SK-N-SH (cell line): ENCODE measurements around the gene APOL4. TPM values are rescaled to one million over a fixed set of nuclear protein-coding genes. Genes with fewer than 3 reads are reported as not detected.

ENCODE experiments used
- CTCF ChIA-PET: fragments of 300-600, 350-600 bp; formaldehyde crosslinking; extraction: SDS; loops from one replicate; lab custom pipeline; 2021; lab: Yijun Ruan, JAX
- POLR2A ChIA-PET: fragments of 350-600 bp; sonication (Branson Sonifier 250); formaldehyde crosslinking; extraction: SDS; loops from one replicate; lab custom pipeline; 2020; ENCODE audit warnings: antibody characterized with exemption, inconsistent platforms; lab: Yijun Ruan, JAX
- DNase-seq: peaks from one replicate; pipeline ENCODE4 v3.0.0; 2012
- H2AFZ ChIP-seq: fragments of 200-600 bp; sonication (generic); 2 replicates; pipeline ENCODE4 v1.8.1; 2016; ENCODE audit warnings: antibody characterized with exemption, mild to moderate bottlenecking, low read depth
- H3F3A ChIP-seq: fragments of 200-600 bp; sonication (generic); replicated peaks from 2 replicates; pipeline ENCODE3; 2016; ENCODE audit warnings: antibody characterized with exemption, mild to moderate bottlenecking; ENCODE audit not compliant: insufficient read depth
- H3K27ac ChIP-seq, 2 experiments: fragments of 200-500 bp in 1 of 2; fragments of 200-600 bp in 1 of 2; sonication (Bioruptor generic) in 1 of 2; sonication (generic), shearing (Covaris generic) in 1 of 2; 2 replicates each; pipeline versions ENCODE4 v1.5.1 to v1.6.1; 2014 to 2016; ENCODE audit warnings: low read depth in 2 of 2, inconsistent platforms in 1 of 2, low read length in 1 of 2, mild to moderate bottlenecking in 1 of 2, mixed read lengths in 1 of 2
- H3K27me3 ChIP-seq: fragments of 200-600 bp; sonication (generic), shearing (Covaris generic); 2 replicates; pipeline ENCODE4 v1.6.1; 2016; ENCODE audit warnings: mixed run types; ENCODE audit not compliant: insufficient read depth
- H3K36me3 ChIP-seq, 2 experiments: fragments of 200-500 bp in 1 of 2; fragments of 200-600 bp in 1 of 2; sonication (Bioruptor generic) in 1 of 2; sonication (generic) in 1 of 2; replicated peaks in 1 of 2; 2 replicates each; pipeline versions ENCODE3 to v1.5.1; 2014 to 2016; ENCODE audit warnings: low read length in 1 of 2, mild to moderate bottlenecking in 1 of 2; ENCODE audit not compliant: insufficient read depth in 2 of 2, control insufficient read depth in 1 of 2
- H3K4me1 ChIP-seq, 2 experiments: fragments of 200-500 bp in 1 of 2; fragments of 200-600 bp in 1 of 2; sonication (Bioruptor generic) in 1 of 2; sonication (generic), shearing (Covaris generic) in 1 of 2; 2 replicates each; pipeline versions ENCODE4 v1.5.1 to v1.6.1; 2014 to 2016; ENCODE audit warnings: low read depth in 1 of 2, low read length in 1 of 2, mixed run types in 1 of 2; ENCODE audit not compliant: insufficient read depth in 2 of 2, control insufficient read depth in 1 of 2
- H3K4me2 ChIP-seq: fragments of 200-600 bp; sonication (generic), shearing (Covaris generic); 2 replicates; pipeline ENCODE4 v1.6.1; 2017; ENCODE audit warnings: mixed run types
- H3K4me3 ChIP-seq, 2 experiments: fragments of 200-500 bp in 1 of 2; fragments of 200-600 bp in 1 of 2; sonication (Bioruptor generic) in 1 of 2; sonication (generic), shearing (Covaris generic) in 1 of 2; 2 replicates each; pipeline versions ENCODE4 v1.5.1 to v1.8.1; 2014 to 2016; ENCODE audit warnings: low read depth in 2 of 2, inconsistent platforms in 1 of 2, low read length in 1 of 2, mild to moderate bottlenecking in 1 of 2, mixed read lengths in 1 of 2, moderate library complexity in 1 of 2
- H3K79me2 ChIP-seq: fragments of 200-600 bp; sonication (generic); 2 replicates; pipeline ENCODE4 v1.8.1; 2017; ENCODE audit warnings: mild to moderate bottlenecking; ENCODE audit not compliant: insufficient read depth
- H3K9ac ChIP-seq: fragments of 200-600 bp; sonication (generic); 2 replicates; pipeline ENCODE4 v1.6.1; 2017; ENCODE audit warnings: mixed run types
- H3K9me2 ChIP-seq: fragments of 200-600 bp; sonication (generic); 2 replicates; pipeline ENCODE4 v1.6.1; 2017; ENCODE audit warnings: mixed run types
- H3K9me3 ChIP-seq: fragments of 200-600 bp; sonication (generic); 2 replicates; pipeline ENCODE4 v1.6.1; 2017; ENCODE audit warnings: mixed run types, mild to moderate bottlenecking, moderate library complexity
- H4K20me1 ChIP-seq: fragments of 200-600 bp; sonication (generic); 2 replicates; pipeline ENCODE4 v1.6.1; 2017; ENCODE audit warnings: mild to moderate bottlenecking, mixed run types; ENCODE audit not compliant: insufficient read depth
- CHD2 ChIP-seq: fragments of 150-350 bp; IDR thresholded peaks from 2 replicates; pipeline ENCODE4 v1.6.1; 2018; ENCODE audit warnings: low read length; ENCODE audit not compliant: partially characterized antibody
- ELF1 ChIP-seq: IDR thresholded peaks from 2 replicates; pipeline ENCODE4 v1.4.0; 2012
- FOXM1 ChIP-seq: IDR thresholded peaks from 2 replicates; pipeline ENCODE4 v1.4.0; 2012; ENCODE audit warnings: low read depth, mild to moderate bottlenecking
- GABPA ChIP-seq: IDR thresholded peaks from 2 replicates; pipeline ENCODE4 v1.4.0; 2012; ENCODE audit warnings: low read depth, mild to moderate bottlenecking
- GATA2 ChIP-seq: sonication (generic); formaldehyde crosslinking; IDR thresholded peaks from 2 replicates; pipeline ENCODE4 v1.5.0; 2020; ENCODE audit warnings: mild to moderate bottlenecking, missing genetic modification reagents
- MAX ChIP-seq: IDR thresholded peaks from 2 replicates; pipeline ENCODE4 v1.4.0; 2012; ENCODE audit warnings: low read depth
- MEF2A ChIP-seq: IDR thresholded peaks from 2 replicates; pipeline ENCODE4 v1.4.0; 2012; ENCODE audit warnings: low read depth, borderline replicate concordance
- NFIC ChIP-seq: IDR thresholded peaks from 2 replicates; pipeline ENCODE4 v1.4.0; 2012; ENCODE audit warnings: borderline replicate concordance
- NRF1 ChIP-seq: IDR thresholded peaks from 2 replicates; pipeline ENCODE4 v1.6.1; 2012; ENCODE audit warnings: low read depth, mild to moderate bottlenecking, low read length
- PBX3 ChIP-seq: IDR thresholded peaks from 2 replicates; pipeline ENCODE4; 2012
- POLR2AphosphoS5 ChIP-seq: IDR thresholded peaks from 2 replicates; pipeline ENCODE4 v1.6.1; 2012; ENCODE audit warnings: low read depth, low read length
- RAD21 ChIP-seq: IDR thresholded peaks from 2 replicates; pipeline ENCODE4 v1.6.1; 2012; ENCODE audit warnings: mild to moderate bottlenecking, low read length
- RCOR1 ChIP-seq: fragments of 150-350 bp; IDR thresholded peaks from 2 replicates; pipeline ENCODE4 v1.6.1; 2017; ENCODE audit warnings: antibody characterized with exemption, low read length
- RXRA ChIP-seq: IDR thresholded peaks from 2 replicates; pipeline ENCODE4 v1.4.0; 2012; ENCODE audit warnings: low read depth, mild to moderate bottlenecking, borderline replicate concordance
- SIN3A ChIP-seq: IDR thresholded peaks from 2 replicates; pipeline ENCODE4 v1.6.1; 2012; ENCODE audit warnings: low read depth, mild to moderate bottlenecking, low read length, moderate library complexity, borderline replicate concordance
- TAF1 ChIP-seq: IDR thresholded peaks from 2 replicates; pipeline ENCODE4 v1.6.1; 2012; ENCODE audit warnings: low read depth, mild to moderate bottlenecking, low read length, moderate library complexity, borderline replicate concordance
- ZBTB33 ChIP-seq: IDR thresholded peaks from 2 replicates; pipeline ENCODE4 v1.4.0; 2012; ENCODE audit warnings: low read depth, borderline replicate concordance
- WGBS: methylation state at CpG from one replicate; pipeline ENCODE4 v1.1.6; 2017; ENCODE audit warnings: low lambda C conversion rate; 5-methylcytosine and 5-hydroxymethylcytosine counted together
- polyA plus RNA-seq, 3 experiments: library from polyadenylated mRNA; depleted of rRNA; stranded (reverse); fragments of >200 nt; gene quantifications; 2 replicates each; pipeline ENCODE4 v1.2.3, GENCODE V29; 2012

Gene APOL4
- polyA plus RNA-seq, 1 of the 3 experiments (the other 2 are of a cell fraction): 0.08 TPM

- peaks cover 19% of the 10 kb centered on the region for H3K79me2 ChIP-seq
- no peaks in the 10 kb centered on the region for H3K9me3 ChIP-seq
- H3F3A ChIP-seq: peaks cover 7% of the 10 kb centered on the region
- H3K4me3 ChIP-seq: peak overlapping the region; percentile 61 to 79
- peak overlapping the region; percentile 67 for H3K9ac ChIP-seq
- peak overlapping the region; percentile 82 for H2AFZ ChIP-seq
- peak overlapping the region; percentile 94 for H3K4me2 ChIP-seq
- H3K27ac ChIP-seq: peak overlapping the region; percentile 79 to 91
- WGBS: 10% methylated on average over 4 of the region's 4 CpGs
- peaks cover 0 to 5% of the 10 kb centered on the region in 2 experiments for H3K36me3 ChIP-seq
- no peaks in the 10 kb centered on the region for H3K9me2 ChIP-seq
- peaks cover 10 to 25% of the 10 kb centered on the region in 2 experiments; a peak in 1 of 4 replicates for H3K4me1 ChIP-seq
- H4K20me1 ChIP-seq: no peaks in the 10 kb centered on the region
- ChIA-PET CTCF (interaction anchor here (0.6 to 5.0 kb wide), 20 partner anchors 13 to 234 kb away, joined by 3 to 30 read pairs (median 4); partner anchors contain the start of gene APOL4), POLR2A (interaction anchor here (0.6 to 2.4 kb wide), 4 partner anchors 14 to 881 kb away, joined by 3 to 11 read pairs (median 4); partner anchors contain the start of gene APOL1)
- TF ChIP-seq ELF1 (no peak), RCOR1 (no peak), NRF1 (no peak), TAF1 (no peak), CHD2 (no peak), MEF2A (no peak), POLR2AphosphoS5 (no peak), GABPA (no peak), GATA2 (CRISPR knock-in tag) (no peak), RAD21 (no peak), FOXM1 (no peak), RXRA (no peak), NFIC (no peak), ZBTB33 (no peak), MAX (no peak), SIN3A (no peak), PBX3 (no peak)
- no peaks in the 10 kb centered on the region for H3K27me3 ChIP-seq
- DNase-seq: peak; percentile 29
Measured at GRCh38 chr22:36239150-36239400, 37.5 kb upstream of the APOL4 start.
